Dermis microvascular lymphatic vessel endothelial cell (primary cell): ENCODE results near the gene GMEB1. TPM values are rescaled to one million over a fixed set of nuclear protein-coding genes. Genes with fewer than 3 reads are reported as not detected.
A peak's percentile ranks its signal among the peaks of the same experiment; 100 is the strongest.
"Not testable (repeated sequence)": the region's sequence is repeated elsewhere in the genome, so short reads cannot be mapped to it uniquely, and the experiment has no call there.

Source experiments
- DNase-seq, 2 donors: peaks; one replicate each; pipeline versions ENCODE4 v3.0.0 to v3.0.0-alpha.2; 2010; ENCODE audit warnings: low read depth in 2 of 2
- total RNA-seq: library from RNA; depleted of rRNA; stranded (reverse); fragments of >200 nt; gene quantifications from 2 replicates; pipeline ENCODE4 v1.2.1, GENCODE V29; 2014

Gene GMEB1
- total RNA-seq, 1 donor from 2014 or later = 5.3 TPM

- not testable (repeated sequence) for DNase-seq
Measured at GRCh38 chr1:28750771-28751294, 82.2 kb downstream of the GMEB1 start.

GRCh38 chr1:28751315-28752060 lies 82.9 kb downstream of the GMEB1 start:
- DNase-seq = peak in 1 of 2 donors; percentile 45

GRCh38 chr1:28755701-28756100 lies 87.1 kb downstream of the GMEB1 start:
- no peak for DNase-seq

- peak in 1 of 2 donors; percentile 32 for DNase-seq
Measured at GRCh38 chr1:28756846-28757245, 88.3 kb downstream of the GMEB1 start.

- DNase-seq = no peak
Measured at GRCh38 chr1:28758420-28758819, 89.8 kb downstream of the GMEB1 start.

GRCh38 chr1:28759257-28759656 lies 90.7 kb downstream of the GMEB1 start:
- no peak for DNase-seq

GRCh38 chr1:28761189-28761588 lies 92.6 kb downstream of the GMEB1 start:
- no peak for DNase-seq

- DNase-seq = no peak
Measured at GRCh38 chr1:28766532-28767183, 98.1 kb downstream of the GMEB1 start.

Other genes starting within 250 kb of the GMEB1 start
- 41.6 and 52.4 TPM in 2 replicates for gene RCC1, start 162.7 kb upstream of the GMEB1 start, total RNA-seq
- gene TRNAU1AP, start 115.7 kb upstream of the GMEB1 start, total RNA-seq = 18.8 and 20.7 TPM in 2 replicates
- 5.6 and 11.4 TPM in 2 replicates for gene RAB42, start 76.5 kb upstream of the GMEB1 start, total RNA-seq
- 18.7 and 24.0 TPM in 2 replicates for gene TAF12, start 25.7 kb upstream of the GMEB1 start, total RNA-seq
- gene RNU11, start 20.2 kb upstream of the GMEB1 start, total RNA-seq = not detected in 2 replicates
- gene YTHDF2, start 68.2 kb downstream of the GMEB1 start, total RNA-seq = 62.6 and 86.0 TPM in 2 replicates
- gene OPRD1, start 143.4 kb downstream of the GMEB1 start, total RNA-seq = not detected in 2 replicates
- 16.0 and 19.5 TPM in 2 replicates for gene EPB41, start 245.8 kb downstream of the GMEB1 start, total RNA-seq